ENCODE results near the gene CCM2.

The CCM2 gene

DNA sequence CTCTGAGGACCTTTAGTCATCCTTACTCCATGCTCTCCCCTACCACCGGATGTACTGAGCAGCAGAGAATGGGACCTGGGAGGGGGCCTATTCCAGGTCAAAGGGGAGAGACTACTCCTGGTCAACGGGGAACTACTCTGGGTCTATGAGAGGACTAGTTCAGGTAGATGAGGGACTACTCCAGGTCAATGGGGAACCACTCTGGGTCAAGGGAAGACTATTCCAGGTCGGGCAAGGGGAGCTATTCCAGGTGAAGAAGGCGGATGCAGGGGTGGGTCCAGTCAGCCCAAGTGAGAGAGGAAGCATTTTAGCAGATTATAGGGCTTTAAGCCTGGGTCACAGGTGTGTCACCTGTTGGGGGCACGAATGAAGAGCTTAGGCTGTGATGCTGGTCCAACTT lies 35.4 kb downstream of the CCM2 start:
- no peak for DNase-seq (ENCODE audit: low spot score)

GRCh38 chr7:45035893-45036292 lies 35.9 kb downstream of the CCM2 start:
- DNase-seq (ENCODE audit: low spot score) = no peak

DNA sequence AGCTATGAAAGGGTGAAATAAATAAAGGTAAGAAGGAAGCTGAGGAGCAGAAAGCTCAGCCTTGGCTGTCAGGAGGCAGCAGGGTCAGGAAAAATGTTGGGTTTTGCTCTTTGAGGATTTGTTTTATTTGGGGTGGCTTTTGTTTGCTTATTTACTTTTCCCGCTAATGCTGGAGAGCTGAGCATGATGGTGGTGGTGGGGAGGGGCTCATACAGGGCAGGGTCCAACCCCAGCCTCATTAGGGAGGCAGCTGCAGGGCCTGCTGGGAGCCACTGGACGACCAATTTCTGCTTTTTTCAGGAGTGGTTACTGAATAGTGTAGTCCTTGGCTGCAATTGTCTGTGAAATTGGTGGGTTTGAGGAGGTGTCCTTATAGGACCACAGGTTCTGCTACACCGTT lies 36.3 kb downstream of the CCM2 start:
- DNase-seq (ENCODE audit: low spot score) = no peak

DNA sequence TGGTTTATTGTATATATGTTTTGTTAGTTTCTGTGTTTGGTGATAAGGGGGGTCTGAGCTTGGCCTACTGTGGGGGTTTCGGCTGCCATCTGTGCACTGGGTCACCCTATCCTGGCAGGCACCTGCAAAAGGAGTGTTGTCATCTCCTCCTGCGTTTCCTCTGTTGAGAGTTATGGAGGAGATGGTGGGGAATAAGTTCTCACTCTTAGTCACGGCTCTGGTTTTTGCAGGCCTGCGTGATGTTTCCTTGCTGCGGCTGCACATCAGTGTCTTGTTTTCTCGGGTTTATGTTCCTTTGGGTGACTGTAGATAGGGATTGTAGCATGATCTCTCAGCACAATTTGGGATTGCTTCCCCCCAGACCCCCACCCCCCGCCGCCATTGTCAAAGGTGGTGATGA lies 36.8 kb downstream of the CCM2 start:
- no peak for DNase-seq (ENCODE audit: low spot score)

DNA sequence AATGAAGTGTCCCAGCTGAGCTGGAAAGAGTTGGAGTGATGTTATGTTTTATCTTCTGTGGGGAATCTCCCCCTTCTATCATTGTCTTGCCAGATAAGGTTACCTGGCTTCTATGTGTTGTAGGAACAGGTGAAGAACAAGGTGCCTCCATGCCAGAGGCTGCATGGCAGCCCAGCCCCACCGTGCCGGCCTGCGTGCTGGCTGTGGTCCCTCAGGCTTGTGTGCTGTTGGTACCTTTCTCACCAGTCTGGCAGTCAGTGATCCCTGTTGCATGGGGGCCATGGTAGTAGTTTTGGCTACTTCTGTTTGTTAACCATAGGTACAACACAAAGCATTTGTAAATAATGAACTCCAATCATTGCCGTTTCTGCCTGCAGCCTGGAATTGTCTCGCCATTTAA lies 37.9 kb downstream of the CCM2 start:
- no peak for DNase-seq (ENCODE audit: low spot score)

DNA sequence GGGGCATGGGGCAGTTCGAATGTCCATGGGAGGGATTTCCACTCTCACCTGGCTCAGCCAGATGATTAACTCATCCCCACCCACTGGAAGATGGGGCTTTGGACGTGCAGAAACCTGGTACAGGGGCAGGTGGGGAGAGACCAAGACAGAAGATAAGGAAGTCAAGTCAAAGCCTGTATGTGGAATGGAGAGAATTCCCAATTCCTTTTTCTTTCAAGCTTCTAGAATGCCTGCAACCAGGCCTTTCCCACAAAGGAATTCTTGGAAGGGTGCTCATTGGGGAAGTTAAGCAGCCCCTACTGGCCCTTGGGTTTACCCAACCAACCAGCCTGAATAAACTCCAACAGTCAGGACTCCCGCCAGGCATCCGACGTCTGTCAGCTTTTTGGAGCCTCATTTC lies 39.1 kb downstream of the CCM2 start:
- DNase-seq (ENCODE audit: low spot score) = no peak

DNA sequence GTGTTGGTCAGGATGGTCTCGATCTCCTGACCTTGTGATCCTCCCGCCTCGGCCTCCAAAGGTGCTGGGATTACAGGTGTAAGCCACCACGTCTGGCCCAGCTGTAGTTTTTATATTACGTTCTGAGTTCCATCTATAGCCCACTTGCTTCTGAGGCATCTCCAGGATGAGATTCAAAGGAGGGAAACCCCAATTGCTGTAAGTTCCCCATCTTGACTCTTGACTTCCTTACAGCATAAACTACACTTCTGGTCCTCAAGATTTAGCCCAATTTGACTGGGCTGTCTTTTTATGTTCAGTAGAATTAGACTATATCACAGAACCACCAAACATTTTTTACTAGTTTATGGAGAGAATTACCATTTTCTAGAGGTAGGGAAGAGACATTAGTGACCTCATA lies 44.3 kb downstream of the CCM2 start:
- DNase-seq (ENCODE audit: low spot score) = no peak

DNA sequence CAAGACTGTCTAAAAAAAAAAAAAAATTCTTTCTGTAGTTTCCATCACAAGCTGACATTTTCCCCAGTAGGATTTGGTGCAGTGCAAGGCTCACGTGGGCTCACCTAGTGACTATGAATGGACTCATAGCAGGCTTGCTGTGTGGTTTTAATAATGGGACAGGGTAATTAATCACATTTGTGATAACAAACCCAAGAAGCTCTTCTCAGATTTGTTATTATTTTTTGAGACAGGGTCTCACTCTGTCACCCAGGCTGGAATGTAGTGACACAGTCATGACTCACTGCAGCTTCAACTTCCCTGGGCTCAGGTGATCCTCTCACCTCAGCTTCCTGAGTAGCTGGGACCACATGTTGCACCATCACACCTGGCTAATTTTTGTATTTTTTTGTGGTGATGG lies 48.7 kb downstream of the CCM2 start:
- DNase-seq (ENCODE audit: low spot score) = no peak

GRCh38 chr7:45050198-45050597 lies 50.2 kb downstream of the CCM2 start:
- DNase-seq (ENCODE audit: low spot score) = no peak

GRCh38 chr7:45052011-45052410 lies 52.0 kb downstream of the CCM2 start:
- no peak for DNase-seq (ENCODE audit: low spot score)

- DNase-seq (ENCODE audit: low spot score) = no peak
These were observed 53.4 kb downstream of the CCM2 start for GRCh38 chr7:45053401-45053800.

DNA sequence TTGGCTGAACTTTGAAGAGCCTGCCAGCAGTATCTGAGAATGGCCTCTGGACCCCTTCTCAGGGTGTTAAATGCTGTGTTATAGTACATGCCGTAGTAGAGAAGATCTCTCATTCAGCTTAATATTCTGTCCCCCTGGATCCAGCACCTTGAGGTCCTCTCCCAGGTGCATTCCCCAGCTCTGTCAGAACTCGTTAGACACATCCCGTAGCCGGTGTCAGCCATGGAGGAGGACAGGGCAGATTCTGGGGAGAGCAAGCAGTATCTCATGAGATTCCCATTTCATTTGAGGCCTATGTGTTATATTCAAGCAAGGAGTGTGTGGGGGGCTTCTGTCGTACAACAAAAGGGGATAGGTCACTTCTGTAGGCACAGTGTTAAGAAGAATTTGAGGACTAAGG lies 53.9 kb downstream of the CCM2 start:
- DNase-seq (ENCODE audit: low spot score) = no peak

DNA sequence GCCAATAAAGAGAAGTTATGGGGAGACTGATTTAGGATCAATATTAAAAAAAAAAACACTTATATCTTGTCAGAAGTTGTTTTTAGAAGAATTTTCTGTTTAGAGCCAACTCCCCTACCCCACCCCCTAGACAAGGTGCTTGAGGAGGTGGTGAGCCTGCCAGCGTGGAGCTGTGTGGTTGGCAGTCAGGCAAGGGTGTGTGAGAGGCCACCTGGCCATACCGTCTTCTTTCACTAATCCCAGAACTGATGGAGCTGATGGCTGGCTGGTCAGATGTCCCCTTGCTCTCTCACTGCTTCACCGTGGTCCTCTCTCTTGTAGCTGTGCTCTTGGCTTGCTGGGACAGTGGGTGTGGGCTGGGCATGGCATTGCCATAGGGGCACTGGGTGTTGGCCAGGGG lies 54.4 kb downstream of the CCM2 start:
- DNase-seq (ENCODE audit: low spot score) = no peak

DNA sequence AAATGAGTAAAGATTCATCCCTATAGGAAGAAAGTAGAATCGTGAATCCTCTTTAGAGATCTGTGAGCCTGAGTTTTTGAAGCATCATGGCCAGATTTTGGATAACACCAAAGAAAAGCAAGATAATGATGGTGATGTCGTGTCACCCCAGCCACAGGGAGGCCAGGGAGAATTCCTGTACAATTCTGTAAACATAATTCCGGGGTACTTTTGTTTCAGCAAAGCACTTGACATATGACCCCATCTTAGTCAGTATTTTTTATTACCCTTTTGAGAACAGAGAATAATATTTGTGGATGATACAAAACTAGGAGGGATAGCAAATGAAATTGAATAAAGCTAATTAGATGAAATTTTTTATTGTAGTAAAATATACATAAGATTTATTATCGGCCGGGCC lies 55.0 kb downstream of the CCM2 start:
- DNase-seq (ENCODE audit: low spot score) = no peak

- DNase-seq (ENCODE audit: low spot score) = no peak
These were observed 55.7 kb downstream of the CCM2 start for GRCh38 chr7:45055594-45056219.

DNA sequence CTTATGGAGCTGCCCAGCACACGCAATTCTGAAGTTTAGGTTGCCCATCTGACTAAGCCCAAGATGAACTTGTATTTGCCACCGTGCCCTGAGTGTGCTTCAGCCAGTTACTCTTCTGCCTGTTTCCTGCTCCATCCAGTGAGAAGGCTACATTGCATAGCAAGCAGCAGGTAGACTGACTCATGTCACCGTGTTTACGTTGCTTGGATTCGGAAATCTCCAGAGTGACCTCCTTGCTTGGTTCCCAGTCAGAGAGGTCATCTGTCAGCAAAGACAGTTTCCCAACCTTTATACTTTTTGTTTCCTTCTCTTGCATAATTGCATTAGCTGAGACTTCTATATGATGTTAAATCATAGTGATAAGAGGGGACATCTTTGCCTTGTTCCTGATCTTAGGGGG lies 57.9 kb downstream of the CCM2 start:
- no peak for DNase-seq (ENCODE audit: low spot score)

DNA sequence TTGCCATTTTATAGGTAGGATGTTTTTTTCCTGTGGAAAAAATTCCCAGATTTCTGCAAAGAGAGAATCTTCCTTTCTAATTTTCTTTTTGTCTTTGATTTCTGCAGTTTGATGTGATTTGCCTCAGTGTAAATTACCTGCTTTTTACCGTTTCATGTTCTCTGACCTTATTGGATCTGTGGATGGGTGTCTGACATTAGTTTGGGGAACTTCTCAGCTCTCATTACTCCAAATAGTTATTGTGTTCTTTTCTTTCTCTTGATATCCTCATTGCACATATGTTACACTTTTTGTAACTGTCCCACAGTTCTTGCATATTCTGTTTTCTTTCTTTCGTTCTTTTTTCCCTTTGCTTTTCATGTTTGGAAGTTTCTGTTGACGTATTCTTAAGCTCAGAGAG lies 60.3 kb downstream of the CCM2 start:
- no peak for DNase-seq (ENCODE audit: low spot score)

- no peak for DNase-seq (ENCODE audit: low spot score)
These were observed 61.4 kb downstream of the CCM2 start for GRCh38 chr7:45061352-45061751.

DNA sequence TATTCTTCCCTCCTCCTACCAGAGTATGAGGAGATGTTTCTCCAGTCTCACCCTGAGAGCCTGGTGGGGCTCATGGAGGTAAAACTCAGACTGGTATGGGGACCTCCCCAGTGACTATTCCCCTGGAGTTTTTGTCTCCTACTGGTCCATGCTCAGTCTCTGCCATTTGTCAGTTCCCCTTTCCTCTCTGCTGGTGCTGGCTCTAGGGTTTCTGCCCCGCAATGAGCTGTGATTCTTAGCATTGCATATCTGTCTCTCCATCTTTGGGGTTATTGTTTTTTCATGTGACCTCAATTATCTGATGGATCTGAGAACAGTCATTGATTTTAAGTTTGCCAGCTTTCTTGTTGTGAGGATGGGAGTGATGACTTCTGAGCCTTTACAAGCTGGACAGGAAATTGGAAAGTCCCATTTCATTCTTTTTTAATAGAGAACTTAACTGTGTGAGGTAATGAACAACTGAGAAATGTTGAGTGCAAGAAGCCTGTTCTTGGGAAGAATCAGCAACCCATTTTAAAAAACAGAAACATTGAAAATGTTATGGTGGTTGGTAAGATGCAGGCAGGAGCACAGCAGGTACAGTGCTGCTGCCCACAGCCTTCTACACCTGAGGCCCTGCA lies 61.9 kb downstream of the CCM2 start:
- DNase-seq (ENCODE audit: low spot score) = no peak

- DNase-seq (ENCODE audit: low spot score) = no peak
These were observed 64.2 kb downstream of the CCM2 start for GRCh38 chr7:45064047-45064725.

DNA sequence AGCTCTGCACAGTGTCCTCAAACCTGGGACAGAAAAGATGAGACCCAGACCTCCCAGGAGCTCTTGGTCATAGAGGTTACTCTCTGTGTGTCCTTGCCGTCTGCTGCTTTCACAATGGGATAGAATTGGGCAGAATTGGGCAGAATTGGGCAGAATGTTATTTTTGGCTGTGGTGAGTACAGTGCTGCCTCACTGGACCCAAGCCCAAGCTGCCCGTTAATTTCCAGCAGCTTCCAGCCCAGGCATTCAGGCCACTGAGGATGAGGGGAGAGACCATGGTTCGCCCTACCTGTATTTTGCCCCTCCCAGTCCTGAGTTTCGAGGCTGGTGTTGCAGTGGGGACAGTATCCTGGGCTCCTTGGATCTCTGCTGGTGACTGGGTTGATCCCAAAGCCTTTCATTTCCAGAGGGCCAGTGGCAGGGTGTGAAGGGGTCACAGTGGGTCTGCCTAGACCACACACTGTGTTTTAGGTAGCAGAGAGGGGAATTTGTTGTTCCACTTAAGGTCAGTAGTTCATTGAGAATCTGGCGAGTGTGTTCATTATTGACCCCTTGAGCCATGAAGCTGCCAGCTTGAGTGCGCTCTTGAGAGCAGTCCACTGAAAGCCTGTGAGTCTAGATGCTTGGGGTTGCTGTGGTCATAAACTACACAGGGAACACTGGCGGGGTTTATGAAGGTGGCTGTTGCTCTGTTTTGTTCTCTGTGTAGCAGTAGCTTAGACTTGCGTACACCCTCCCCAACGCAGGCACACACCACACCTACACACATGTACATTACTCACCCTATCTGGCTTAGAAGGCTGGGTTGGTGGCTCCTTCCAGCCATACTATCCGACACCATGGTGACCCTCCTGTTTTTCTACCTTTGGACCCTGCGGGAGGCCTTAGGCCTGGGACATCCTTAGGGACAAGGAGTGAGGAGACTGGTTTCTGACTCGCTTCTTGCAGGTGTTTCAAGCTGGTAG lies 65.3 kb downstream of the CCM2 start:
- DNase-seq (ENCODE audit: low spot score) = no peak

DNA sequence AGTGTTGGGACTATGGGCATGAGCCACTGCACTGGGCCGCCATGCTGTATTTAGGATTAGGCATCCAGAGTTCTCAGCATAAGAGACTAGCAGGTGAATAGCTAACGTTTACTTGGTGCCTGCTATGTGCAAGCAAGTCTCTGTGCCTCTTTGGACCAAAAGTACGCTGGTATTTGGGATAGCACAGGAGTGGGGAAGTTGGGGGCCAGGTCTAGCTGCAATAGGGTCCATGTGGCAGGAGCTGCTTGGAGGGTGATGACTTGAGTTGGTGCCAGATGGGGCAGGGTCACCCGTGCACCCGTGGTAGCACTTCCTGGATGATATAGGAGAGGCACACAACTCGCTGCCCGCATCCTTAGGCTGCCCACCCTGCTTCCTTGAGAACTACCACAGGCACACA lies 66.4 kb downstream of the CCM2 start:
- no peak for DNase-seq (ENCODE audit: low spot score)

GRCh38 chr7:45067582-45067981 lies 67.6 kb downstream of the CCM2 start:
- no peak for DNase-seq (ENCODE audit: low spot score)

All from ecto neural progenitor cell (in vitro differentiated cells).